Measurements from ENCODE around the gene SLC30A7.
"Not testable (repeated sequence)": the region's sequence is repeated elsewhere in the genome, so short reads cannot be mapped to it uniquely, and the experiment has no call there.

SLC30A7 gene

GRCh38 chr1:100892554-100892953 lies 3.3 kb upstream of the SLC30A7 start:
- DNase-seq = no peak

GRCh38 chr1:100893718-100894117 lies 2.2 kb upstream of the SLC30A7 start:
- DNase-seq = no peak

GRCh38 chr1:100894603-100895539 lies 1.0 kb upstream of the SLC30A7 start, which contains the start of gene EXTL2:
EXTL2 (minus strand) TSS chr1:100894842; CDS start chr1:100888757, 6,085 bp downstream.
- peak; percentile 95 for DNase-seq

GRCh38 chr1:100896481-100896982 lies 642 bp downstream of the SLC30A7 start:
- DNase-seq = peak; percentile 6

GRCh38 chr1:100902365-100902764 lies 6.5 kb downstream of the SLC30A7 start:
- DNase-seq = no peak

GRCh38 chr1:100903777-100904176 lies 7.9 kb downstream of the SLC30A7 start:
- no peak for DNase-seq

- DNase-seq = no peak
Measured at GRCh38 chr1:100904528-100904927, 8.6 kb downstream of the SLC30A7 start.

GRCh38 chr1:100905181-100905580 lies 9.3 kb downstream of the SLC30A7 start:
- no peak for DNase-seq

DNA sequence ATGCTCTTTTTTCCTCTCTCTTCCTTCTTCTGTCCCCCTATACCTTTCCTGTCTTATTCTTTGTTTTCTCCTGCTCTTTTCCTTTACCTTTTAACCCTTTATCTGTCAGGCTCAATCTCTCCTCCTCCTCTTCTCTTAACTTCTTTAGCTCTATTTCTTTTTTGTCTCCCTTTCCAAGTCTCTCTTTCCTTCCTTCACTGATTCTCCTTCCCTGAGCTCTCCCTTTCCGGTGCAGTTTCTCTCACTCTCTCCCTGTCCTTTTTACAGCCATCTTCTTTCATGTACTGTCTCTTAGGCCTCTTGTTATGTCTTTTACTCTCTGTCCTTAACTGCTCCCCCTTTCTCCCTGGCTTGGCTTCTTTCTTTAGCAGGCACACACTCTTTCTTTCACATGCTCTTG lies 12.0 kb downstream of the SLC30A7 start:
- DNase-seq = no peak

GRCh38 chr1:100909018-100909417 lies 13.1 kb downstream of the SLC30A7 start:
- no peak for DNase-seq

GRCh38 chr1:100912019-100912418 lies 16.1 kb downstream of the SLC30A7 start:
- no peak for DNase-seq

DNA sequence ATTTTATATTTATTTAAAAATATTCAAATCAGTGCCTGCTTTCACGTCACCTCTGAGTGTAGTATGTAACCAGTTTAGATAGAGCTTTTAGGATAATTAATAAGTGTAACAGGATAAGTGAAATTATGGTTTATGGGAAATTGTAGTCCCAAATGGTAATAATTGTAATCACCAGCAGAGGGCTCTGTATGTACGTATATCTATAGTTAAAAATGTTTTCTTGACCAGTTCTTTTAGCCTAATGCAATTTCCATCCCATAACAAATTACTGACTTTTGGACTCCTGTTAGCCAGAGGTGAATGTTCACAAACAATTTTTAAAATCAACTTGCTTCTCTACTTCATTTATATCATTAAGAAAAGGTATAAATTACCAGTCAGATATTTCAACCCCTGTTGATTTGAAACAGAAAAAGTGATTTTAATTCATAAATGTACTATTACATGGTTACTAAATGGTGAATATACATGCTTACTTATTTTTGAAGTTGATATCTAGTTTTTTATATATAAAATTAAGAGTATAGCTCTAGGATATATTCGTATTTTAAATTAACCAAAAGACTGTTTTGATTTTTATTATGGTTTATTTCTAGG lies 25.3 kb downstream of the SLC30A7 start:
- DNase-seq = peak; percentile 52

DNA sequence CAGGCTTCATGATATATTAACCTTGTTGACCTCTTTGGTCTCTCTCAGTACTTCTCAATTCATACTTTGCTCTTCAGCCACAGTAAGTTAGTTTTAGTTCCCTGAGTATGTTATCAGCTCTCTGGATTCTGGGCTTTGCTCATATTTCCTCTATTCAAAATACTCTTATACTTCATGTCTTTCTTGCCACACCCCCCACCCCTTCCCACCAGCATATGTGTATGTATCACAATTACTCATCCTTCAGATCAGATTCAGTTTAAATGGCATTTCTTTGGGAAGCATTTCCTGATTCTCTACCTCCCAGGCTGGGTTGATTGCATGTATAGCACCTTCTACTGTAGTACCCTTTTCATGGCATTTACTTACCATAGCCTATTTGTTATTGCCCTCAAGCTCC lies 28.3 kb downstream of the SLC30A7 start:
- DNase-seq = no peak

GRCh38 chr1:100924991-100925390 lies 29.1 kb downstream of the SLC30A7 start:
- no peak for DNase-seq

DNA sequence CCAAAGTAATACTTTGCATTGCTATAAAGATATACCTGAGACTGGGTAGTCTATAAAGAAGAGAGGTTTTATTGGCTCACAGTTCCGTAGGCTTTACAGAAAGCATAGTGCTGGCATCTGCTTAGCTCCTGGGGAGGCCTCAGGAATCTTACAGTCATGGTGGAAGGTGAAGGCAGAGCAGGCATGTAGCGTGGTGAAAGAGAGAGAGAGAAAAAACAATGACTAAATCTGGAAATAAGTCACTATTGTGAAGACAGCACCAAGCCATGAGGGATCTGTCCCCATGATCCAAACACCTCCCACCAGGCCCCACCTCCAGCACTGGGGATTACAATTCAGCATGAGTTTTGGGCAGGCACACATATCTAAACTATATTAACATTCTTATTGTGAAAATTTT lies 30.4 kb downstream of the SLC30A7 start:
- DNase-seq = no peak

DNA sequence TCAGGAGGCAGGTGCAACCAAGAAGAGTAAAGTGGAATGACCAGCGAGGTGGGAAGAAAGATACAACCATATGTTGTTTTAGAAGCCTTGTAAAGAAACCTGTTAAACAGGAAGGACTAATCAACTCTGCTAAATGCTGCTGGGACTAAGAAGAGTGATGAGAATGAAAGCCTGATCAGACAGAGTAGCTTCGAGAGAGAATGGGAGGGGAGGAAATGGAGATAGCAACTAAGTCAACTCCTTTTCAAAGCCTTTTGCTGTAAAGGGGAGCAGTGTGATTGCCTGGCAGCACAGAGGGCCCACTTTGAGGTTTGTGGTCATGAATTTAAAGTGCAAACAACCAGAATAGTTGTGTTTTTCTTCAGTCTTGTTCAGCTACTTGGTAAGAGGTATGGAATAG lies 31.4 kb downstream of the SLC30A7 start:
- DNase-seq = no peak

DNA sequence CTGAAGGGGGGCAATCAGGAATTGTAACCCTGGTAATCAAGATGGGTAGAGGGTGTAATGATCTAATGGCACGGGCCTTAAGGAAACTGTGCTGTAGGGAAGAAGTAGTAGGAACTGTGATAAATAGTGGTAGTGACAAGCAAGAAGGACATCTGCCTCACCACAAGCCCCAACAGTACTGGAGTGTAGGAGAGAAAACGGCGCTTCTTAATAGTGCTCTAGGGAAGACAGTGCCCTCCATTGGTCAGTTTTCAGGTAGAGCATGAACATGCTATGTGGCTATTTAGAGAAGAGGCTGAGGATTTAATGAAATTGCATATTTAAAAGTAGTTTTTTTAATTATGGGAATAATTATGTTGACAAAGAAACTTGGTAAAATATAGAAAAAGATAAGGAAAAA lies 32.2 kb downstream of the SLC30A7 start:
- no peak for DNase-seq

DNA sequence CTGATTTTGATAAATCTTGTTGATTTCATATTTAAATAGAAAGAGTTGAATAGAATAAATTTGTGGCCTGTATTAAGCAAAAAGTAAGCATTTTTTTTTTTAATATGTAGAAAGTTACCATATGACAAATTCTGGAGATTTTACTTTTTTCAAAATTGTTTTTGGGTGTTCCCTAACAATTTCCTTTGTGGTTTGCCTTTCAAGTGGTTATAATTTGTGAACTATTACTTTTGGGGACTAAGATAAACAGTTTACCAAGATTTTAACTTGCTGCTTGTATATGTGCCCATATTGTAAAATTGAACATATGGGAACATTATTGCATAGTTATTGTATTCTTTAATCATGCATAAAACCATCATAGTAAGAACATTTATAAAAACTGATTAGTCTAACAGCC lies 34.6 kb downstream of the SLC30A7 start:
- DNase-seq = no peak

DNA sequence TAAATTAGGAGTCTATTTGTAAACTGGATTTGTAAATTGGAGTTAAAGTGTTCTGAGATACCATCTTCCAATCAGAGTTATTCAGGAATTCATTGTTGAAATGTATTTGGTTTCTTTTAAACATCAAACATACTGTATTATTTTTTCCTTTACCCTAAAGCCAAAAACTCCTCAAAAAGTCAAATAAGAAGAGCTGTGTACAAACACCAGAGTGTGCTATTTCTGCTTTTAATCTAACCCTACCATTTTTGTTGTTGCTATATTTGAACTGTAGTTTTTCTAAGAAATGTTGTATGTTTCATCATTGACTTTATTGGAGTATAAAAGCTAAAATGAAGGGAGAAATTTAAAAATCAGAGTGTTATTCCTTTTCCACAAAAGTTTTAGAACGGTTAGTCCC lies 35.8 kb downstream of the SLC30A7 start:
- no peak for DNase-seq

- DNase-seq = not testable (repeated sequence)
Measured at GRCh38 chr1:100933555-100933954, 37.7 kb downstream of the SLC30A7 start.

DNA sequence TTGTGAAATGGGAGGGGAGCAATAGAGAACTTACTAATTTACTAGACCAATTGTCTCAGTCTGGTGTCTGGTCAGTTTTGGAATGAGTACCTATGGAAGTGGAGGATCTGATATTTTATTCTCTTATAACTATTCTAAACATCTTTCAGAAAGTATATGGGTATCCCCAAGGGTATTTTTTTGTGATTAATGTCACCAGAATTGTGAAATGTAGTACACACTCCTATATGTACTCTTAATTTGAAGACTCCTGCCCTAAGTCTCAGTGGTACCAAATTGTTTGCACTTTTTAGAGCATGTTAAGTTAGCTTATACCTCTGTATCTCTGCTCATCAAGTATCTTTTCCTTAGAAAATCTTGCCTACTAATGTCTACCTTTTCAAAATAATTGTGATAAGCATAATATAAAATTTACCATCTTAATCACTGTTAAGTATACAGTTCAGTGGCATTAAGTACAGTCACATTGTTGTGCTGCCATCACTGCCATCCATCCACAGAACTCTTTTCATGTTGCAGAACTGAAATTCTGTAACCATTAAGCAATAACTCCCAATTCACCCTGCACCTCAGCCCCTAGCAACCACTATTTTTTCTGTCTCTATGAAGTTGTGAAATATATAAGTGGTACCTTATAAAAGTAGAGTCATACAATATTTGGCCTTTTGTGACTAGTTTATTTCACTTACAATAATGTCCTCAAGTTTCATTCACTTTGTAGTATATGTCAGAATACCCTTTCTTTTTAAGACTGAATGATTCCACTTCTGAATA lies 40.5 kb downstream of the SLC30A7 start:
- DNase-seq = no peak

- DNase-seq = no peak
Measured at GRCh38 chr1:100941098-100941527, 45.2 kb downstream of the SLC30A7 start.

DNA sequence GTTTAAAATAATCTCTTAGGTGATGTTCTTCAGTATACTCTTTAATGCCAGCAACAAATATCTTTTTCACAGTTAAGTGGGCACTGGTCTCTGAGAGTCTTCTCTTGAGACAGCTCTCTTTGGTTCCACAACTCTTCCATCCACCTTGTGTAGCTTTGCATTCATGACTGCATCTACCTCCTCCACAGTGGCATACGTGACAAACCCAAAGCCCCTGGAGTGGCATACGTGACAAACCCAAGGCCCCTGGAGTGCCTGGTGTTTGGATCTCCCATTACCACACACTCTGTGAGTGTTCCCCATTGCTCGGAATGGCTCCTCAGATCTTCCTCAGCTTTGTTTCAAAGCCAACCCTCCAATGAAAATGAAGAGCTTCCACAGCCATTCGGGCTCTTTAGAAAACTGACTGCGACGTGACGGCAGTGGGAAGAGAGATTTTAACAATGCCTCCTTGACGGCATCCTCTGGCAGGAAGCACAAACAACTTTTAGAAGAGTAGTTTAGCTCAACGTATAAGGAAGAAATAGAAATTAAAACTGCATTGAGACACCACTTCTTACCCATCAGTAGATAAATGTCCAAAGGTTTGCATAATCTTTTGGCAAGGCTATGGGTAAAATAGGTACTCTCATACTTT lies 45.8 kb downstream of the SLC30A7 start:
- no peak for DNase-seq

Measured in NCI-H1694 (cell line).